Nephron progenitor cell (in vitro differentiated cells): ENCODE results near the gene ZFAND3.
"Not testable (repeated sequence)": the region's sequence is repeated elsewhere in the genome, so short reads cannot be mapped to it uniquely, and the experiment has no call there.

Experiments used
- DNase-seq: peaks from one replicate; pipeline ENCODE4 v3.0.0; 2021
- H3K27ac Mint-ChIP-seq: 2 replicates; pipeline ENCODE4 v1.8.0; 2021; ENCODE audit warnings: mild to moderate bottlenecking, moderate library complexity, mixed read lengths
- H3K27me3 Mint-ChIP-seq: 2 replicates; pipeline ENCODE4 v1.8.0; 2021; ENCODE audit warnings: mild to moderate bottlenecking, low read depth, mixed read lengths; ENCODE audit not compliant: poor library complexity
- H3K36me3 Mint-ChIP-seq: 2 replicates; pipeline ENCODE4 v1.8.0; 2021; ENCODE audit warnings: low read depth, mixed read lengths
- H3K4me1 Mint-ChIP-seq: 2 replicates; pipeline ENCODE4 v1.8.0; 2021; ENCODE audit warnings: mixed read lengths
- H3K4me3 Mint-ChIP-seq: 2 replicates; pipeline ENCODE4 v1.8.0; 2021; ENCODE audit warnings: mild to moderate bottlenecking, moderate library complexity, mixed read lengths
- H3K9me3 Mint-ChIP-seq: 2 replicates; pipeline ENCODE4 v1.8.0; 2021; ENCODE audit warnings: mild to moderate bottlenecking, moderate library complexity, mixed read lengths
- CTCF ChIP-seq: fragments of 200-600 bp; sonication (generic); IDR thresholded peaks from 2 replicates; pipeline ENCODE4 v1.5.0; 2021; ENCODE audit warnings: antibody characterized with exemption

The ZFAND3 gene

GRCh38 chr6:37878150-37878710 is 58.7 kb downstream of the ZFAND3 start:
- no peak for TF ChIP-seq CTCF
- H3K9me3 Mint-ChIP-seq: peaks cover 8% of the 10 kb centered on the region
- peaks cover 48% of the 10 kb centered on the region for H3K4me1 Mint-ChIP-seq
- peaks cover 10% of the 10 kb centered on the region for H3K36me3 Mint-ChIP-seq
- no peak overlapping the region for H3K4me3 Mint-ChIP-seq
- H3K27ac Mint-ChIP-seq: peak overlapping the region; percentile 33
- H3K27me3 Mint-ChIP-seq: no peaks in the 10 kb centered on the region
- DNase-seq: no peak

- DNase-seq, H3K4me3 Mint-ChIP-seq, H3K9me3 Mint-ChIP-seq, H3K27me3 Mint-ChIP-seq, H3K36me3 Mint-ChIP-seq, H3K27ac Mint-ChIP-seq: not testable (repeated sequence)
- H3K4me1 Mint-ChIP-seq: peaks cover 48% of the 10 kb centered on the region
These were observed 61.1 kb downstream of the ZFAND3 start for GRCh38 chr6:37880602-37881001.

GRCh38 chr6:37882292-37882691 is 62.8 kb downstream of the ZFAND3 start:
- no peak for TF ChIP-seq CTCF
- Mint-ChIP-seq H3K36me3 (no peaks in the 10 kb centered on the region), H3K27me3 (no peaks in the 10 kb centered on the region), H3K4me1 (peaks cover 35% of the 10 kb centered on the region), H3K9me3 (no peaks in the 10 kb centered on the region), H3K4me3 (no peak overlapping the region), H3K27ac (no peak overlapping the region)
- DNase-seq: no peak

GRCh38 chr6:37882724-37883413 is 63.3 kb downstream of the ZFAND3 start:
- no peak for DNase-seq
- no peak overlapping the region for H3K27ac Mint-ChIP-seq
- no peaks in the 10 kb centered on the region for H3K9me3 Mint-ChIP-seq
- H3K27me3 Mint-ChIP-seq: no peaks in the 10 kb centered on the region
- H3K4me3 Mint-ChIP-seq: no peak overlapping the region
- peaks cover 30% of the 10 kb centered on the region for H3K4me1 Mint-ChIP-seq
- no peaks in the 10 kb centered on the region for H3K36me3 Mint-ChIP-seq
- no peak for TF ChIP-seq CTCF

- no peak overlapping the region for H3K4me3 Mint-ChIP-seq
- peaks cover 13% of the 10 kb centered on the region for H3K4me1 Mint-ChIP-seq
- no peaks in the 10 kb centered on the region for H3K36me3 Mint-ChIP-seq
- DNase-seq: no peak
- H3K27me3 Mint-ChIP-seq: no peaks in the 10 kb centered on the region
- no peak overlapping the region for H3K27ac Mint-ChIP-seq
- TF ChIP-seq CTCF: no peak
- H3K9me3 Mint-ChIP-seq: no peaks in the 10 kb centered on the region
These were observed 65.0 kb downstream of the ZFAND3 start for GRCh38 chr6:37884548-37884947.

GRCh38 chr6:37889051-37889450 is 69.5 kb downstream of the ZFAND3 start:
- H3K27me3 Mint-ChIP-seq: no peaks in the 10 kb centered on the region
- H3K27ac Mint-ChIP-seq: no peak overlapping the region
- H3K4me1 Mint-ChIP-seq: no peaks in the 10 kb centered on the region
- H3K9me3 Mint-ChIP-seq: no peaks in the 10 kb centered on the region
- no peak for DNase-seq
- H3K36me3 Mint-ChIP-seq: peaks cover 10% of the 10 kb centered on the region
- TF ChIP-seq CTCF: no peak
- H3K4me3 Mint-ChIP-seq: no peak overlapping the region
